GM12872 (cell line): ENCODE measurements around the gene OR1E2.

Experiments used
- TF ChIP-seq, protein P1 (sequence below): IDR thresholded peaks from 3 replicates; pipeline ENCODE4 v1.5.1; 2011; ENCODE audit warnings: low read depth, mild to moderate bottlenecking, low read length, moderate library complexity; ENCODE audit not compliant: insufficient read depth

Gene OR1E2

DNA sequence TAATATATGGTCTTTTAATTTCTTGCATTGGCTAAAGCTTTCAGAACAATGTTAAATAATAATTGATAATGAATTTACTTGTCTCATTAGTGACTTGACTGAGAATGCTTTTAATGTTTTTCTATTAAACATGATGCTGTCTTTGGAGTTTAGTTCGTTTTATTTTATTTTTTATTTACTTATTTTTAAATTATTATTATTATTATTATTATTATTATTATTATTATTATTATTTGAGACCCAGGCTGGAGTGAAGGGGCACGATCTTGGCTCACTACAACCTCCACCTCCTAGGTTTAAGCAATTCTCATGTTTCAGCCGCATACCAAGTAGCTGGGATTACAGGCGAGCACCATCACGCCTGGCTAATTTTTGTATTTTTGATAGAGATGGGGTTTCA is 18.0 kb downstream of the OR1E2 start:
- TF ChIP-seq, protein P1, sequence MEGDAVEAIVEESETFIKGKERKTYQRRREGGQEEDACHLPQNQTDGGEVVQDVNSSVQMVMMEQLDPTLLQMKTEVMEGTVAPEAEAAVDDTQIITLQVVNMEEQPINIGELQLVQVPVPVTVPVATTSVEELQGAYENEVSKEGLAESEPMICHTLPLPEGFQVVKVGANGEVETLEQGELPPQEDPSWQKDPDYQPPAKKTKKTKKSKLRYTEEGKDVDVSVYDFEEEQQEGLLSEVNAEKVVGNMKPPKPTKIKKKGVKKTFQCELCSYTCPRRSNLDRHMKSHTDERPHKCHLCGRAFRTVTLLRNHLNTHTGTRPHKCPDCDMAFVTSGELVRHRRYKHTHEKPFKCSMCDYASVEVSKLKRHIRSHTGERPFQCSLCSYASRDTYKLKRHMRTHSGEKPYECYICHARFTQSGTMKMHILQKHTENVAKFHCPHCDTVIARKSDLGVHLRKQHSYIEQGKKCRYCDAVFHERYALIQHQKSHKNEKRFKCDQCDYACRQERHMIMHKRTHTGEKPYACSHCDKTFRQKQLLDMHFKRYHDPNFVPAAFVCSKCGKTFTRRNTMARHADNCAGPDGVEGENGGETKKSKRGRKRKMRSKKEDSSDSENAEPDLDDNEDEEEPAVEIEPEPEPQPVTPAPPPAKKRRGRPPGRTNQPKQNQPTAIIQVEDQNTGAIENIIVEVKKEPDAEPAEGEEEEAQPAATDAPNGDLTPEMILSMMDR = no peak

DNA sequence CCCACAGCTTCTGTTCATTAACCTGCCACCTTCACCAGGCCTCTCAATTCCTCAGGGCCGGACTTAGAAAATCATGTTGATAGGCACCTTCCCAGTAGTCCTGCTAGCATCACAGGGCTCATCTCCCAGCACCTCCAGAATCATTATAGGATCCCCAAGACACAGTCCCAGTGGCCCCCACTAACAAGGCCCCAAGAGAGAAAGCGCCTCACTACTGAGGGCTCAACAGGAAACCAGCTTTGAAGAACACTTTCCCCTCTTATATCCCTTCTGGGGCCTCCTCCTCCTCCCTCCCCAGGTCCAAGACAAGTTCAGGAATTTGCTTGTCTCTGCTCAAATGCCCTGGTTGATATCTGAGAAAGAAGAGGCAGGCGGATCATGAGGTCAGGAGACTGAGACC is 22.6 kb downstream of the OR1E2 start, which contains the start of gene OR3A3:
OR3A3 (plus strand) TSS at position 301 of the 400 bp plus-strand sequence.
- TF ChIP-seq, protein P1 = no peak

DNA sequence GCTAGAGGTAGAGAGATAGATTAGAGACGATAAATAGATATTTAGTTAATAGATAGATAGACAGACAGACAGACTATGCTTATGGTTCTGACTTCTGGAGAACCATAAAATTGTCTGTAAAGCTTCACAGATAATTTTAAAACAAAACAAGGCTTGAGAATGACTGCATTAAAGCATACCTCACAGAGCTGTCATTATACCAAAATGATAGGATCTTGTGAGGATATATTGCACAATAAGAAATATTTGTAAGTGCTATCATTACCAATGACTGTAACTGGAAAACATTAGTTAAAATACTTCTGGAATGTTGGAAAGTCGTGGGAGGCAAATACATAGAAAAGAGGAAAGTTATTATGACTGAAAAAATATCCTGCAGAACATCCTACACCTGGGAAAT is 31.9 kb downstream of the OR1E2 start:
- TF ChIP-seq, protein P1 = no peak

DNA sequence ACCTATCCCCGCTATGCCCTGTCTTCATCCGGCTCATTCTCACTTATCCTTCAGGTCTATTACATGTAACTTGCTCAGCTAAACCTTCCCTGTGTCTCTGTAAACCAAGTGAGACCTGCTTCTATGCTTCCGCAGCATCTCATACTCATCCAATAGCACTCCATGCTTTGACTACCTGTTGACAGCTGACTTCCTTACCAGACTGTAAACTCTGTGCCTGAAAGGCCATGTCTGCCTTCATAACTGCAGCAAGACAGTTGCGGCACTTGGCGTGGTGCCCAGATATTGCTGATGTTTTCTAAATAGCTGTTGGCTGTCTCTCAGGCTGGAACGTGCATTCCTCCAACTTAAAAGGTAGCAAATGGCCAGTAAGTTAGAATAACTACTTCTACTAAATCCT is 33.6 kb downstream of the OR1E2 start:
- TF ChIP-seq, protein P1 = no peak

DNA sequence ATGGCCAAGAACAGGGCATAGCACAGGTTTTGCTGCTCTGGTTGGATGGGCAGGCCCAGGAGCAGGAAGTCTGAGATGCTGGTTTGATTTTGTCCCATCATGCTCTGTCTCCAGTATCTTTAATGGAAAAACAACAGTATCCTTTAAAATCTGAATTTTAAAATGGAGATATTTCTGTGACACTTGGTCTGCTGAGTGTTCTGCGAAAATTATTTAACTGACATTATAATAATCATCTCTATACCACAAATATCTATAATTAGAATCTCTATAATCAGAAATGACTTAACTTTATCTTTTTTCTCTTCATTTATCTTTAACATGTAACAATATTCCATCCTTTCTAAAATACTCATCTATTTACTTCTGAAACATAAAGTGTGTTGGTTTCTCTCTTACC is 35.3 kb downstream of the OR1E2 start, which contains the start of gene OR1E1:
OR1E1 (minus strand) TSS at position 101 of the 400 bp plus-strand sequence; CDS start at position 101, 0 bp downstream.
- TF ChIP-seq, protein P1 = no peak

DNA sequence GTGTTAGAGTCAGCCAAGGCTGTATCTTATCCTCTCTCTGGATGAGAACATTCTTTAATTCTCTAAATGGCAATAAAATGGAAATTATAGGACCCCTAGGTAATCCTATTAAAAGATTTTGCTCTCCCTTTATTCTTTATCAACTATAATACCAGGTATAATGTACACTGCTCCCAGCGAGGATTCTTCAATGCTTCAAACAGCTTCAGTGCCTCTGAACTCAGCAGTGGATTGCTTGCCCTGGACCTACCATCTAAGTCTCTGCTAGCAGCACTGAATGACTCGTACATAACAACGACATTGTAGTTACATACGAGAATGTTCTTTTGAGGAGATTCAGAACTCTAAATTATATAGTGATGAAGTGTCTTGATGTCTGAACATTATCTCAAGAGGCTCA is 43.9 kb downstream of the OR1E2 start:
- TF ChIP-seq, protein P1 = no peak

DNA sequence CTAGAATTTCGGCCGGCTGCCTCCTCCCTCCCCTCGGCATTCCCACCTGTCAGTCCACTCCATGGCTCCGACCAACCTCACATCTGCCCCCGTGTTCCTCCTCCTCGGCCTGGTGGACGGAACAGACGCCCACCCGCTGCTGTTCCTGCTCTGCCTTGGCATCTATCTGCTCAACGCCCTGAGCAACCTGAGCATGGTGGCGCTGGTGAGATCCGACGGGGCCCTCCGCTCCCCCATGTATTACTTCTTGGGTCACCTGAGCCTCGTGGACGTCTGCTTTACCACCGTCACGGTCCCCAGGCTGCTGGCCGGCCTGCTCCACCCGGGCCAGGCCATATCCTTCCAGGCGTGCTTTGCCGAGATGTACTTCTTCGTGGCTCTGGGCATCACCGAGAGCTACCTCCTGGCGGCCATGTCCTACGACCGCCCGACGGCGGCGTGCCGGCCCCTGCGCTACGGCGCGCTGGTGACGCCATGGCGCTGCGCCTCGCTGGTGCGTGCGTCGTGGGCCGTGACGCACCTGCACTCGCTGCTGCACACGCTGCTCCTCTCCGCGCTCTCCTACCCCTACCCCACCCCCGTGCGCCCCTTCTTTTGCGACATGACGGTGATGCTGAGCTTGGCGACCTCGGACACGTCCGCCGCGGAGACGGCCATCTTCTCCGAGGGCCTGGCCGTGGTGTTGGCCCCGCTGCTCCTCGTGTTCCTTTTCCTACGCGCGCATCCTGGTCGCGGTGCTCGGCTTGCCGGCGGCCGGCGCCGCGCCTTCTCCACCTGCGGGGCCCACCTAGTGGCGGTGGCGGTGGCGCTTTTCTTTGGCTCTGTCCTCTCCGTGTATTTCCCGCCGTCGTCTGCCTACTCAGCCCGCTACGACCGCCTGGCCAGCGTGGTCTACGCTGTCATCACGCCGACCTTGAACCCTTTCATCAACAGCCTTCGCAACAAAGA is 47.5 kb downstream of the OR1E2 start, which contains the start of gene OR3A2:
OR3A2 (minus strand) TSS at position 440 of the 948 bp plus-strand sequence.
- TF ChIP-seq, protein P1 = no peak
